PC-9 (cell line): ENCODE measurements around the gene HCST. TPM values are rescaled to one million over a fixed set of nuclear protein-coding genes. Genes with fewer than 3 reads are reported as not detected.

ENCODE experiments used
- BruUV-seq: library from RNA; stranded (reverse); fragments of 400-500 nt; replicated peaks from 2 replicates; lab custom pipeline; 2021; lab: Mats Ljungman, UMichigan
- CTCF ChIA-PET: fragments of 300-600 bp; sonication (Branson Sonifier 250); formaldehyde crosslinking; loops from one replicate; lab custom pipeline; 2022; ENCODE audit warnings: antibody characterized with exemption; lab: Charles Lee
- POLR2A ChIA-PET: fragments of 300-600 bp; sonication (Branson Sonifier 250); formaldehyde crosslinking; loops from one replicate; lab custom pipeline; 2022; ENCODE audit warnings: antibody characterized with exemption; ENCODE audit not compliant: unreplicated experiment; lab: Charles Lee
- DNase-seq, 2 experiments: peaks; one replicate each; pipeline versions ENCODE4 v3.0.0 to v3.0.0-alpha.2; 2015 to 2022; ENCODE audit warnings: mixed read lengths in 1 of 2
- H2AFZ ChIP-seq: fragments of 200-600 bp; sonication (generic); 2 replicates; pipeline ENCODE4 v1.8.1; 2017; ENCODE audit warnings: antibody characterized with exemption
- H3F3A ChIP-seq: fragments of 200-600 bp; sonication (generic); 2 replicates; pipeline ENCODE4 v1.8.1; 2017; ENCODE audit warnings: antibody characterized with exemption, mild to moderate bottlenecking, low read depth; ENCODE audit not compliant: insufficient read depth
- H3K27ac ChIP-seq: fragments of 200-600 bp; sonication (generic); 2 replicates; pipeline ENCODE4 v1.6.1; 2016; ENCODE audit warnings: mixed run types
- H3K27me3 ChIP-seq: fragments of 200-600 bp; sonication (generic); 2 replicates; pipeline ENCODE4 v1.6.1; 2016; ENCODE audit warnings: low read depth, mixed run types; ENCODE audit not compliant: insufficient read depth
- H3K36me3 ChIP-seq: fragments of 200-600 bp; sonication (generic); 2 replicates; pipeline ENCODE4 v1.6.1; 2016; ENCODE audit warnings: low read depth, mixed run types
- H3K4me1 ChIP-seq: fragments of 200-600 bp; sonication (generic); replicated peaks from 2 replicates; pipeline ENCODE4 v1.6.1; 2016; ENCODE audit warnings: mixed run types; ENCODE audit not compliant: insufficient read depth
- H3K4me2 ChIP-seq: fragments of 200-600 bp; sonication (generic); 2 replicates; pipeline ENCODE4 v1.6.1; 2017; ENCODE audit warnings: mixed run types
- H3K4me3 ChIP-seq: fragments of 200-600 bp; sonication (generic); 2 replicates; pipeline ENCODE4 v1.6.1; 2016; ENCODE audit warnings: mixed run types
- H3K79me2 ChIP-seq: fragments of 200-600 bp; sonication (generic); 2 replicates; pipeline ENCODE4 v1.6.1; 2017; ENCODE audit warnings: low read depth, mixed run types
- H3K9me2 ChIP-seq: fragments of 200-600 bp; sonication (generic); 2 replicates; pipeline ENCODE4 v1.8.1; 2017; ENCODE audit warnings: mild to moderate bottlenecking; ENCODE audit not compliant: insufficient read depth
- H3K9me3 ChIP-seq: fragments of 200-600 bp; sonication (generic); 2 replicates; pipeline ENCODE4 v1.8.1; 2016; ENCODE audit warnings: low read depth; ENCODE audit not compliant: insufficient read depth
- H4K20me1 ChIP-seq: fragments of 200-600 bp; sonication (generic); 2 replicates; pipeline ENCODE4 v1.8.1; 2017; ENCODE audit not compliant: insufficient read depth
- EZH2 ChIP-seq: fragments of 200-600 bp; sonication (generic); IDR thresholded peaks from 2 replicates; pipeline ENCODE4 v1.8.0; 2017; ENCODE audit warnings: antibody characterized with exemption, low read depth
- intact Hi-C: fragments of 100-400 bp; cut with micrococcal nuclease; formaldehyde crosslinking; loops from one replicate; pipeline ENCODE4 v1.10.0; 2022; ENCODE audit not compliant: unreplicated experiment
- total RNA-seq: library from RNA; stranded (reverse); gene quantifications from 2 replicates; pipeline ENCODE4 v1.2.3, GENCODE V29; 2021
- TF ChIP-seq, protein P1 (sequence below): fragments of 200-600 bp; sonication (generic); conservative IDR thresholded peaks from 2 replicates; pipeline ENCODE4 v1.6.1; 2017; ENCODE audit warnings: mixed run types, antibody characterized with exemption, mild to moderate bottlenecking, moderate library complexity

The HCST gene
- total RNA-seq, 1 experiment from 2014 or later, result 1.8 TPM

DNA sequence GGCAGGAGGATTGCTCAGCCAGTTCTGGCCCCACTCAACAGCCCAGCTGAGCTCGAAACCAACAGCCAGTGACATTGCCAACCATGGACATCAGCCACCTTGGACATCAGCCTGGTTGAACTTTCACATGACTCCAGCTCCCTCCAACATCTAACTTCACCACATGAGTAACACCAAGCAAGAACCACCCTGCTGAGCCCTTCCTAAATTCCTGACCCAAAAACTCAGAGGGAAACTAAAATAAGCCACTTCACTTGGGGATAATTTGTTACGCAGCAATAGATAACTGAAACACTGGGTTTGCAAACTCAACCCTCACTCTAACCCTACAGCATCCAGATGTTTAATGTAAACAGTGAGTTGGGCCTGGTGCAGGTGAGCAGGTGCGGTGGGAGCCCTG, 23.2 kb downstream of the HCST start:
- POLR2A ChIA-PET, result no interaction called here
- intact Hi-C loops, result no loop called here
- no peaks in the 10 kb centered on the region for H4K20me1 ChIP-seq
- 0 out of 2 replicates have a peak, but pooled peaks cover under 1% of the 10 kb centered on the region for H3K4me1 ChIP-seq
- BruUV-seq, result no TSS peak
- peaks cover 23% of the 10 kb centered on the region for H3K27me3 ChIP-seq
- H3F3A ChIP-seq, result 0 out of 2 replicates have a peak, but pooled peaks cover 3% of the 10 kb centered on the region
- no peak overlapping the region for H3K27ac ChIP-seq
- H3K9me3 ChIP-seq, result no peaks in the 10 kb centered on the region
- no peak for DNase-seq
- H3K4me2 ChIP-seq, result no peak overlapping the region
- no peaks in the 10 kb centered on the region for H3K36me3 ChIP-seq
- H3K9me2 ChIP-seq, result no peaks in the 10 kb centered on the region
- no peak for TF ChIP-seq EZH2
- TF ChIP-seq, protein P1, sequence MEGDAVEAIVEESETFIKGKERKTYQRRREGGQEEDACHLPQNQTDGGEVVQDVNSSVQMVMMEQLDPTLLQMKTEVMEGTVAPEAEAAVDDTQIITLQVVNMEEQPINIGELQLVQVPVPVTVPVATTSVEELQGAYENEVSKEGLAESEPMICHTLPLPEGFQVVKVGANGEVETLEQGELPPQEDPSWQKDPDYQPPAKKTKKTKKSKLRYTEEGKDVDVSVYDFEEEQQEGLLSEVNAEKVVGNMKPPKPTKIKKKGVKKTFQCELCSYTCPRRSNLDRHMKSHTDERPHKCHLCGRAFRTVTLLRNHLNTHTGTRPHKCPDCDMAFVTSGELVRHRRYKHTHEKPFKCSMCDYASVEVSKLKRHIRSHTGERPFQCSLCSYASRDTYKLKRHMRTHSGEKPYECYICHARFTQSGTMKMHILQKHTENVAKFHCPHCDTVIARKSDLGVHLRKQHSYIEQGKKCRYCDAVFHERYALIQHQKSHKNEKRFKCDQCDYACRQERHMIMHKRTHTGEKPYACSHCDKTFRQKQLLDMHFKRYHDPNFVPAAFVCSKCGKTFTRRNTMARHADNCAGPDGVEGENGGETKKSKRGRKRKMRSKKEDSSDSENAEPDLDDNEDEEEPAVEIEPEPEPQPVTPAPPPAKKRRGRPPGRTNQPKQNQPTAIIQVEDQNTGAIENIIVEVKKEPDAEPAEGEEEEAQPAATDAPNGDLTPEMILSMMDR, result no peak
- H2AFZ ChIP-seq, result no peak overlapping the region
- CTCF ChIA-PET, result interaction anchor here (0.6 kb wide), 1 partner anchor 233 kb away, joined by 6 read pairs; no protein-coding TSS in a partner anchor
- no peak overlapping the region for H3K4me3 ChIP-seq
- H3K79me2 ChIP-seq, result no peaks in the 10 kb centered on the region

DNA sequence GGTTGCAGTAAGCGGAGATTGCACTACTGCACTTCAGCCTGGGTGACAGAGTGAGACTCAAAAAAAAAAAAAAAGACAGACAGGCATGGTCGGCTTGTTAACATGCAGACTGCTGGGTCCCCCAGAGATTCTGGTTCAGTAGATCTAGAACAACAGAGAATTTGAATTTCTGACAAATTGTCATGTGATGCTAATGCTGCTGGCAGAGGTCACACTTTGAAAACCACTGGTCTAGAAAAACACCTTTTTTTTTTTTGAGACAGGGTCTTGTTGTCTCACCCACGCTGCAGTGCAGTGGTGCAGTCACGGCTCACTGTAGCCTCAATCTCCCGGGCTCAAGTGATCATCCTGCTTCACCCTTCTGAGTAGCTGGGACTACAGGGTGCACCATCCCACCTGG, 26.2 kb downstream of the HCST start:
- no peaks in the 10 kb centered on the region for H3K9me2 ChIP-seq
- no peak overlapping the region for H2AFZ ChIP-seq
- BruUV-seq, result no TSS peak
- H3K4me2 ChIP-seq, result no peak overlapping the region
- H3K4me1 ChIP-seq, result peaks cover 7% of the 10 kb centered on the region; the same call in 1 of the 2 replicates
- CTCF ChIA-PET, result no interaction called here
- intact Hi-C loops, result no loop called here
- H3K9me3 ChIP-seq, result no peaks in the 10 kb centered on the region
- peaks cover 23% of the 10 kb centered on the region for H3K27me3 ChIP-seq
- H3F3A ChIP-seq, result peaks cover 9% of the 10 kb centered on the region; the same call in 1 of the 2 replicates
- no peak for DNase-seq
- H3K4me3 ChIP-seq, result no peak overlapping the region
- H3K36me3 ChIP-seq, result no peaks in the 10 kb centered on the region
- no peak overlapping the region for H3K27ac ChIP-seq
- no peaks in the 10 kb centered on the region for H3K79me2 ChIP-seq
- no peaks in the 10 kb centered on the region for H4K20me1 ChIP-seq
- TF ChIP-seq, protein P1, result no peak
- TF ChIP-seq EZH2, result no peak
- POLR2A ChIA-PET, result no interaction called here

DNA sequence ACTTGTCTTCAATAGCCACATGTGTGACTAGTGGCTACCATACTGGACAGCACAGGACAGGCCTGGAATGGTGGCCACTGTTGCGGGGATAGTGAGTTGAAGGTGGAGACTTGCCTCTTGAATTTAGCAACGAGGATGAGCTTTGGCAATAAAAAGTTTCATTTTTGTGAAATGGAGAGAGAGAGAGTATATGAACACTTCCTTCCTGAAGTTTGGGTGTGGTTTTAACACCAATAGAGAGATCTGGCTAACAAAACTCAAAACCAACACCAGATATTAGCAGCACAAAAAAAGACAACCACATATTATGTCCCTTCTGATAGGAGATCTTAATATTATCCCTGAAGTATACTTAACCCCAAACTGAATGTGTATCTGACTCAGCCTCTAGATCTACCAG, 27.5 kb downstream of the HCST start:
- ChIA-PET CTCF (no interaction called here), POLR2A (interaction anchor here (0.6 kb wide), 1 partner anchor 68 kb away, joined by 17 read pairs; no protein-coding TSS in a partner anchor)
- Histone ChIP-seq H3K4me1 (peaks cover 7% of the 10 kb centered on the region; the same call in 1 of the 2 replicates), H3K79me2 (no peaks in the 10 kb centered on the region), H3K4me2 (no peak overlapping the region), H3K9me3 (no peaks in the 10 kb centered on the region), H3K9me2 (no peaks in the 10 kb centered on the region), H2AFZ (no peak overlapping the region), H3K36me3 (no peaks in the 10 kb centered on the region), H3K27ac (no peak overlapping the region), H3K4me3 (no peak overlapping the region), H3F3A (peaks cover 9% of the 10 kb centered on the region; the same call in 1 of the 2 replicates), H4K20me1 (no peaks in the 10 kb centered on the region), H3K27me3 (peaks cover 23% of the 10 kb centered on the region)
- intact Hi-C loops, result loop anchor here (5.0 to 10.0 kb wide), 2 partner anchors 383 to 615 kb away; partner anchors contain the start of gene TMEM147
- no TSS peak for BruUV-seq
- no peak for DNase-seq
- TF ChIP-seq EZH2, result no peak
- TF ChIP-seq, protein P1, result no peak
